ENCODE measurements around the gene OGDHL. TPM values are rescaled to one million over a fixed set of nuclear protein-coding genes. Genes with fewer than 3 reads are reported as not detected.
"Not testable (repeated sequence)": the region's sequence is repeated elsewhere in the genome, so short reads cannot be mapped to it uniquely, and the experiment has no call there.

Gene OGDHL
- total and polyA plus RNA-seq, 2 donors from 2014 or later = 82.8 to 247 TPM

DNA sequence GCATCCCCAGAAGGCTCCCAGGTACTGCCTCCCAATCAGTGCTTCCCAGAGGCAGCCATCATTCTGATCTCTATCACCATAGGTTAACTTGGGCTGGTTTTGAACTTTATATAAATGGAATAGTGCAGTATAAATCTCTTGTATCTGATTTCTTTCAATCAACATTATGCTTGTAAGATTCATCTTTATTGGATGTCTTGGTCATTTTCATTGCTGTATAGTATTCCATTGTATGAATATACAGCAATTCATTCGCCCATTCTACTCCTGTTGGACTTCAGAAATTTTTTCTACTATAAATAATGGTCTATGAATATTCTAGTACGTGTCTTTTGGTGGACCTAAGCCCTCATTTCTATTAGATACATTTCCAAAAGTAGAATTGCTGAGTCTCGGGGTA is 16.1 kb upstream of the OGDHL start:
- no peak for TF ChIP-seq CTCF (IDR thresholded peaks at IDR 0.05; ENCODE audit: borderline replicate concordance, extremely low read depth, insufficient read depth)
- no peak for FAIRE-seq
- Histone ChIP-seq H3K4me1 (ENCODE audit: control insufficient read depth in 2 of 3, insufficient read depth in 2 of 3, low read depth in 1 of 3, low read length in 3 of 3) (no peaks in the 10 kb centered on the region), H3K9ac (ENCODE audit: low read length in 3 of 3) (no peak overlapping the region), H3K36me3 (ENCODE audit: control insufficient read depth in 2 of 3, insufficient read depth in 3 of 3, low read length in 3 of 3) (no peaks in the 10 kb centered on the region), H3K4me3 (ENCODE audit: low read length in 3 of 3) (no peak overlapping the region), H3K27me3 (ENCODE audit: control insufficient read depth, insufficient read depth, low read length) (no peaks in the 10 kb centered on the region), H3K27ac (ENCODE audit: low read depth in 2 of 2, low read length in 2 of 2) (no peak overlapping the region), H3K9me3 (ENCODE audit: control insufficient read depth in 2 of 3, insufficient read depth in 1 of 3, low read length in 3 of 3) (no peaks in the 10 kb centered on the region)
- intact Hi-C loops (cut with DNase I) = no loop called here
- DNase-seq = no peak

DNA sequence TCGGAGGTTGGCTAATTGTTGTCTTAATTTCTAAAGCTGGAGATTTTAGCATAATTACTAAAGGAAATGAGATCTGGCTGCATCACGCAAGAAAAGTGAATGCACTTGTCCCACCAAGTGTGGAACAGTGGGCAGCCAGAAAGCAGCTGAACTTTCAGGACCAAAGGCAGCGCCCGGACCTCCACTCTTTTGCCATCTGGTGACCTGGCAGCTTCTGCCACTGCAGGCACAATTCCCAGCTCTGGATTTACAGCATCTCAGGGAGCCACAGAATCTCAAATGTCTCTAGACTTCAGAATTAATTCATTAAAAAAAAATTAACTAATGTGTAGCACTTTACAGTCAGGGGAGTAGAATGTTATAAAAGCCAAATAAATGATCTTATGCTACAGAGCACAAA is 14.7 kb upstream of the OGDHL start:
- Histone ChIP-seq H3K27ac (ENCODE audit: low read depth in 2 of 2, low read length in 2 of 2) (no peak overlapping the region), H3K4me1 (ENCODE audit: control insufficient read depth in 2 of 3, insufficient read depth in 2 of 3, low read depth in 1 of 3, low read length in 3 of 3) (no peaks in the 10 kb centered on the region), H3K4me3 (ENCODE audit: low read length in 3 of 3) (no peak overlapping the region), H3K9me3 (ENCODE audit: control insufficient read depth in 2 of 3, insufficient read depth in 1 of 3, low read length in 3 of 3) (no peaks in the 10 kb centered on the region), H3K27me3 (ENCODE audit: control insufficient read depth, insufficient read depth, low read length) (no peaks in the 10 kb centered on the region), H3K9ac (ENCODE audit: low read length in 3 of 3) (no peak overlapping the region), H3K36me3 (ENCODE audit: control insufficient read depth in 2 of 3, insufficient read depth in 3 of 3, low read length in 3 of 3) (no peaks in the 10 kb centered on the region)
- no peak for TF ChIP-seq CTCF (IDR thresholded peaks at IDR 0.05; ENCODE audit: borderline replicate concordance, extremely low read depth, insufficient read depth)
- intact Hi-C loops (cut with DNase I) = no loop called here
- no peak for FAIRE-seq
- DNase-seq = no peak

- intact Hi-C loops (cut with DNase I) = no loop called here
- Histone ChIP-seq H3K27me3 (ENCODE audit: control insufficient read depth, insufficient read depth, low read length) (peaks cover 5% of the 10 kb centered on the region), H3K4me1 (ENCODE audit: control insufficient read depth in 2 of 3, insufficient read depth in 2 of 3, low read depth in 1 of 3, low read length in 3 of 3) (no peaks in the 10 kb centered on the region), H3K4me3 (ENCODE audit: low read length in 3 of 3) (no peak overlapping the region), H3K9ac (ENCODE audit: low read length in 3 of 3) (no peak overlapping the region), H3K9me3 (ENCODE audit: control insufficient read depth in 2 of 3, insufficient read depth in 1 of 3, low read length in 3 of 3) (no peaks in the 10 kb centered on the region), H3K27ac (ENCODE audit: low read depth in 2 of 2, low read length in 2 of 2) (no peak overlapping the region), H3K36me3 (ENCODE audit: control insufficient read depth in 2 of 3, insufficient read depth in 3 of 3, low read length in 3 of 3) (no peaks in the 10 kb centered on the region)
- FAIRE-seq (no peak), DNase-seq (no peak)
- TF ChIP-seq CTCF (IDR thresholded peaks at IDR 0.05; ENCODE audit: borderline replicate concordance, extremely low read depth, insufficient read depth) = no peak
Observed at GRCh38 chr10:49775014-49775413, 12.9 kb upstream of the OGDHL start.

DNA sequence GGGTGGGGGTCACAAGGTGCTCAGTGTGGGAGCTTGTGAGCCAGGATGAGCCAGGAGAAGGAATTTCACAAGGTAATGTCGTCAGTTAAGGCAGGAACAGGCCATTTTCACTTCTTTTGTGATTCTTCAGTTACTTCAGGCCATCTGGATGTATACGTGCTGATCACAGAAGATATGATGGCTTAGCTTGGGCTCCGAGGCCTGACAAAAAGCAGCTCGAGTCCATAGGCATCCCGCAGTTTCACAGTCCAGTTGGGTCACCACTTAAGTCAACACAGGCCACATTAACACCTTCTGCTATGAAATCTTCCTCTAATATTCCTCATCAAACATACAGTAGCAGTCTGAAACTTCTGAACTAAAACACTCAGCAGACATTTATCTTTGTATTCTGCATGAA is 10.8 kb upstream of the OGDHL start:
- FAIRE-seq; H3K9ac ChIP-seq (ENCODE audit: low read length in 3 of 3); DNase-seq; H3K4me1 ChIP-seq (ENCODE audit: control insufficient read depth in 2 of 3, insufficient read depth in 2 of 3, low read depth in 1 of 3, low read length in 3 of 3); H3K27ac ChIP-seq (ENCODE audit: low read depth in 2 of 2, low read length in 2 of 2); H3K36me3 ChIP-seq (ENCODE audit: control insufficient read depth in 2 of 3, insufficient read depth in 3 of 3, low read length in 3 of 3); H3K27me3 ChIP-seq (ENCODE audit: control insufficient read depth, insufficient read depth, low read length); H3K9me3 ChIP-seq (ENCODE audit: control insufficient read depth in 2 of 3, insufficient read depth in 1 of 3, low read length in 3 of 3); H3K4me3 ChIP-seq (ENCODE audit: low read length in 3 of 3); intact Hi-C loops (cut with DNase I): not testable (repeated sequence)

GRCh38 chr10:49771046-49771445 is 8.9 kb upstream of the OGDHL start:
- H3K27me3 ChIP-seq (ENCODE audit: control insufficient read depth, insufficient read depth, low read length); H3K4me1 ChIP-seq (ENCODE audit: control insufficient read depth in 2 of 3, insufficient read depth in 2 of 3, low read depth in 1 of 3, low read length in 3 of 3); H3K9me3 ChIP-seq (ENCODE audit: control insufficient read depth in 2 of 3, insufficient read depth in 1 of 3, low read length in 3 of 3); H3K27ac ChIP-seq (ENCODE audit: low read depth in 2 of 2, low read length in 2 of 2); DNase-seq; FAIRE-seq; H3K4me3 ChIP-seq (ENCODE audit: low read length in 3 of 3); H3K9ac ChIP-seq (ENCODE audit: low read length in 3 of 3); intact Hi-C loops (cut with DNase I); H3K36me3 ChIP-seq (ENCODE audit: control insufficient read depth in 2 of 3, insufficient read depth in 3 of 3, low read length in 3 of 3): not testable (repeated sequence)

Measured in kidney (tissue), 14 donors.